ENCODE results near the gene SORBS2.

DNA sequence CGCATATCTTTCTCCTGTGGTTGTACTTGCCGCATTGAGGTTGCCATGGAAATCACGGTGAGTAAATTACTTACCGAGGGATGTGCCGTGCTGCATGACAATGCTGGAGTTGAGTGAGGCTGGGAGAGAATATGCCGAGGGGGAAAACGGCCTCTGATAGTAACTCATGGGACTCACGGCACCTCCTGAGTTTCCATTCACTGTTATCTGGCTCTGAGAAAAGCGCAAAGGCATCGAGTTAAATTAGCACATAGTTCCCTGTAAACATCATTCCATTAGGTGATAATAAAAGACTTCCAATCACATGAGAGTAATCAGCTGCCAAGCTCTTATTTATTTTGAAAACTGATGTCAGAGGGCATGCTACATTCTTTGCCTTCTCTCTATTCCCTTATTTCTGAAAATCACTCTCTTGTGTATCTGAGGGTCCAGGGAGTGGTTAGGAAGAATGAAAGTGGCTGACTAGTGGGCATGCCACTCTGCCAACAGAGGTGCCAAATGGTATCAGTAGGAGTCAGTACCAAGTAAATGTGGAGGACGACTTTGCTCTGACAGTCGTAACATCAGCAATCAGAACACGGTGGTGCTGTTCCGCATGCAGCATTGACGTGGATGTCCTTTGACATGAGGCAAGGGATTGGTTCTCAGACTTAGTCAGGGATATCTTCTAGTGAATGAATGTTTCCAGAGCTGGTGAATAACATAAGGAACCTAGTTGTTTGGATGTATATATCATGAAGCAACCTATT lies 149.8 kb downstream of the SORBS2 start:
- TF ChIP-seq, protein P1, sequence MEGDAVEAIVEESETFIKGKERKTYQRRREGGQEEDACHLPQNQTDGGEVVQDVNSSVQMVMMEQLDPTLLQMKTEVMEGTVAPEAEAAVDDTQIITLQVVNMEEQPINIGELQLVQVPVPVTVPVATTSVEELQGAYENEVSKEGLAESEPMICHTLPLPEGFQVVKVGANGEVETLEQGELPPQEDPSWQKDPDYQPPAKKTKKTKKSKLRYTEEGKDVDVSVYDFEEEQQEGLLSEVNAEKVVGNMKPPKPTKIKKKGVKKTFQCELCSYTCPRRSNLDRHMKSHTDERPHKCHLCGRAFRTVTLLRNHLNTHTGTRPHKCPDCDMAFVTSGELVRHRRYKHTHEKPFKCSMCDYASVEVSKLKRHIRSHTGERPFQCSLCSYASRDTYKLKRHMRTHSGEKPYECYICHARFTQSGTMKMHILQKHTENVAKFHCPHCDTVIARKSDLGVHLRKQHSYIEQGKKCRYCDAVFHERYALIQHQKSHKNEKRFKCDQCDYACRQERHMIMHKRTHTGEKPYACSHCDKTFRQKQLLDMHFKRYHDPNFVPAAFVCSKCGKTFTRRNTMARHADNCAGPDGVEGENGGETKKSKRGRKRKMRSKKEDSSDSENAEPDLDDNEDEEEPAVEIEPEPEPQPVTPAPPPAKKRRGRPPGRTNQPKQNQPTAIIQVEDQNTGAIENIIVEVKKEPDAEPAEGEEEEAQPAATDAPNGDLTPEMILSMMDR (IDR thresholded peaks at IDR 0.05), result no peak
- no peak for TF ChIP-seq POLR2AphosphoS5 (IDR thresholded peaks at IDR 0.05; ENCODE audit: insufficient read depth in 1 of 2, low read depth in 1 of 2)
